BLaER1 (cell line): ENCODE measurements around the gene HOXB7.

Source experiments
- H3K27ac ChIP-seq: shearing (Covaris generic); formaldehyde crosslinking; 2 replicates; pipeline ENCODE4 v1.8.1; 2022
- H3K27me3 ChIP-seq: shearing (Covaris generic); formaldehyde crosslinking; 2 replicates; pipeline ENCODE4 v1.8.1; 2022
- H3K36me3 ChIP-seq: shearing (Covaris generic); formaldehyde crosslinking; 2 replicates; pipeline ENCODE4 v1.8.1; 2022
- H3K4me1 ChIP-seq: shearing (Covaris generic); formaldehyde crosslinking; 2 replicates; pipeline ENCODE4 v1.8.1; 2022
- H3K4me2 ChIP-seq: shearing (Covaris generic); formaldehyde crosslinking; 2 replicates; pipeline ENCODE4 v1.8.1; 2022
- H3K4me3 ChIP-seq: shearing (Covaris generic); formaldehyde crosslinking; 2 replicates; pipeline ENCODE4 v1.8.1; 2022
- H3K9ac ChIP-seq: shearing (Covaris generic); formaldehyde crosslinking; 2 replicates; pipeline ENCODE4 v1.8.1; 2022
- H3K9me3 ChIP-seq: shearing (Covaris generic); formaldehyde crosslinking; 2 replicates; pipeline ENCODE4 v1.8.1; 2022
- H4K20me1 ChIP-seq: shearing (Covaris generic); formaldehyde crosslinking; 2 replicates; pipeline ENCODE4 v1.8.1; 2022
- Cebpa-rat ChIP-seq: shearing (Covaris generic); IDR thresholded peaks from 2 replicates; pipeline ENCODE4 v1.8.1; 2022

Gene HOXB7

GRCh38 chr17:48591255-48592056, 19.4 kb downstream of the HOXB7 start:
- no peak overlapping the region for H3K9ac ChIP-seq
- TF ChIP-seq Cebpa-rat, result no peak
- H3K36me3 ChIP-seq, result no peaks in the 10 kb centered on the region
- no peaks in the 10 kb centered on the region for H3K9me3 ChIP-seq
- H3K4me2 ChIP-seq, result no peak overlapping the region
- H4K20me1 ChIP-seq, result peaks cover 97% of the 10 kb centered on the region
- H3K4me3 ChIP-seq, result no peak overlapping the region
- no peak overlapping the region for H3K27ac ChIP-seq
- no peaks in the 10 kb centered on the region for H3K4me1 ChIP-seq
- peaks cover 100% of the 10 kb centered on the region for H3K27me3 ChIP-seq

- TF ChIP-seq Cebpa-rat, result no peak
- H3K27me3 ChIP-seq, result peaks cover 100% of the 10 kb centered on the region
- H4K20me1 ChIP-seq, result peaks cover 97% of the 10 kb centered on the region
- H3K4me3 ChIP-seq, result no peak overlapping the region
- no peaks in the 10 kb centered on the region for H3K36me3 ChIP-seq
- H3K4me2 ChIP-seq, result no peak overlapping the region
- H3K27ac ChIP-seq, result no peak overlapping the region
- H3K9me3 ChIP-seq, result no peaks in the 10 kb centered on the region
- H3K9ac ChIP-seq, result no peak overlapping the region
- peaks cover 3% of the 10 kb centered on the region; the same call in 1 of the 2 replicates for H3K4me1 ChIP-seq
Observed at GRCh38 chr17:48590607-48591161, 20.1 kb downstream of the HOXB7 start.

GRCh38 chr17:48589831-48590606, 20.8 kb downstream of the HOXB7 start, which contains the start of gene HOXB3:
Gene HOXB3 (minus strand): TSS chr17:48590241. CDS start chr17:48552474, 37,767 bp downstream.
- H3K4me3 ChIP-seq, result no peak within 1 kb of the TSS
- H3K27ac ChIP-seq, result no peak within 1 kb of the TSS
- H3K27me3 ChIP-seq, result peaks cover 100% of the 10 kb centered on the region

GRCh38 chr17:48589060-48589830, 21.6 kb downstream of the HOXB7 start:
- H3K4me1 ChIP-seq, result peaks cover 5% of the 10 kb centered on the region; the same call in 1 of the 2 replicates
- H3K4me2 ChIP-seq, result no peak overlapping the region
- peaks cover 94% of the 10 kb centered on the region for H4K20me1 ChIP-seq
- H3K9ac ChIP-seq, result no peak overlapping the region
- H3K27me3 ChIP-seq, result peaks cover 100% of the 10 kb centered on the region
- no peak overlapping the region for H3K4me3 ChIP-seq
- no peaks in the 10 kb centered on the region for H3K36me3 ChIP-seq
- no peaks in the 10 kb centered on the region for H3K9me3 ChIP-seq
- H3K27ac ChIP-seq, result no peak overlapping the region
- no peak for TF ChIP-seq Cebpa-rat

More at GRCh38 chr17:48589831-48590606, 20.8 kb downstream of the HOXB7 start, which contains the start of gene HOXB3:
- peaks cover 5% of the 10 kb centered on the region; the same call in 1 of the 2 replicates for H3K4me1 ChIP-seq
- no peak within 1 kb of the TSS for H3K9ac ChIP-seq
- no peaks in the 10 kb centered on the region for H3K9me3 ChIP-seq
- H4K20me1 ChIP-seq, result peaks cover 97% of the 10 kb centered on the region
- TF ChIP-seq Cebpa-rat, result no peak
- H3K4me2 ChIP-seq, result no peak within 1 kb of the TSS
- H3K36me3 ChIP-seq, result no peaks in the 10 kb centered on the region

- H3K4me3 ChIP-seq, result no peak overlapping the region
- no peak overlapping the region for H3K9ac ChIP-seq
- H3K27ac ChIP-seq, result no peak overlapping the region
- H3K27me3 ChIP-seq, result peaks cover 100% of the 10 kb centered on the region
- H3K4me1 ChIP-seq, result peaks cover 5% of the 10 kb centered on the region; the same call in 1 of the 2 replicates
- H4K20me1 ChIP-seq, result peaks cover 97% of the 10 kb centered on the region
- no peaks in the 10 kb centered on the region for H3K9me3 ChIP-seq
- TF ChIP-seq Cebpa-rat, result no peak
- H3K36me3 ChIP-seq, result no peaks in the 10 kb centered on the region
- no peak overlapping the region for H3K4me2 ChIP-seq
Observed at GRCh38 chr17:48588528-48588927, 22.3 kb downstream of the HOXB7 start.

- H3K4me1 ChIP-seq, result peaks cover 5% of the 10 kb centered on the region; the same call in 1 of the 2 replicates
Observed at GRCh38 chr17:48588074-48588415, 22.8 kb downstream of the HOXB7 start.

GRCh38 chr17:48587276-48588073, 23.3 kb downstream of the HOXB7 start:
- Histone ChIP-seq H3K9ac (no peak overlapping the region), H4K20me1 (peaks cover 97% of the 10 kb centered on the region), H3K4me2 (no peak overlapping the region), H3K4me1 (peaks cover 5% of the 10 kb centered on the region; the same call in 1 of the 2 replicates), H3K27ac (no peak overlapping the region), H3K4me3 (no peak overlapping the region), H3K27me3 (peaks cover 100% of the 10 kb centered on the region), H3K9me3 (no peaks in the 10 kb centered on the region), H3K36me3 (no peaks in the 10 kb centered on the region)
- TF ChIP-seq Cebpa-rat, result no peak

More at GRCh38 chr17:48588074-48588415, 22.8 kb downstream of the HOXB7 start:
- Histone ChIP-seq H3K9ac (no peak overlapping the region), H3K4me2 (no peak overlapping the region), H3K4me3 (no peak overlapping the region), H3K36me3 (no peaks in the 10 kb centered on the region), H3K9me3 (no peaks in the 10 kb centered on the region), H4K20me1 (peaks cover 97% of the 10 kb centered on the region), H3K27me3 (peaks cover 100% of the 10 kb centered on the region), H3K27ac (no peak overlapping the region)
- no peak for TF ChIP-seq Cebpa-rat

GRCh38 chr17:48586355-48587258, 24.2 kb downstream of the HOXB7 start:
- peaks cover 10% of the 10 kb centered on the region; the same call in 1 of the 2 replicates for H3K4me1 ChIP-seq
- H3K4me3 ChIP-seq, result no peak overlapping the region
- H3K9me3 ChIP-seq, result no peaks in the 10 kb centered on the region
- TF ChIP-seq Cebpa-rat, result no peak
- no peaks in the 10 kb centered on the region for H3K36me3 ChIP-seq
- no peak overlapping the region for H3K4me2 ChIP-seq
- peaks cover 97% of the 10 kb centered on the region for H4K20me1 ChIP-seq
- H3K9ac ChIP-seq, result no peak overlapping the region
- no peak overlapping the region for H3K27ac ChIP-seq
- H3K27me3 ChIP-seq, result peaks cover 100% of the 10 kb centered on the region
